ENCODE results near the gene B9D2. TPM values are rescaled to one million over a fixed set of nuclear protein-coding genes. Genes with fewer than 3 reads are reported as not detected.
A peak's percentile ranks its signal among the peaks of the same experiment; 100 is the strongest.

The B9D2 gene
- total RNA-seq, 3 donors from 2014 or later, result 4.0 to 7.3 (median 4.3) TPM

DNA sequence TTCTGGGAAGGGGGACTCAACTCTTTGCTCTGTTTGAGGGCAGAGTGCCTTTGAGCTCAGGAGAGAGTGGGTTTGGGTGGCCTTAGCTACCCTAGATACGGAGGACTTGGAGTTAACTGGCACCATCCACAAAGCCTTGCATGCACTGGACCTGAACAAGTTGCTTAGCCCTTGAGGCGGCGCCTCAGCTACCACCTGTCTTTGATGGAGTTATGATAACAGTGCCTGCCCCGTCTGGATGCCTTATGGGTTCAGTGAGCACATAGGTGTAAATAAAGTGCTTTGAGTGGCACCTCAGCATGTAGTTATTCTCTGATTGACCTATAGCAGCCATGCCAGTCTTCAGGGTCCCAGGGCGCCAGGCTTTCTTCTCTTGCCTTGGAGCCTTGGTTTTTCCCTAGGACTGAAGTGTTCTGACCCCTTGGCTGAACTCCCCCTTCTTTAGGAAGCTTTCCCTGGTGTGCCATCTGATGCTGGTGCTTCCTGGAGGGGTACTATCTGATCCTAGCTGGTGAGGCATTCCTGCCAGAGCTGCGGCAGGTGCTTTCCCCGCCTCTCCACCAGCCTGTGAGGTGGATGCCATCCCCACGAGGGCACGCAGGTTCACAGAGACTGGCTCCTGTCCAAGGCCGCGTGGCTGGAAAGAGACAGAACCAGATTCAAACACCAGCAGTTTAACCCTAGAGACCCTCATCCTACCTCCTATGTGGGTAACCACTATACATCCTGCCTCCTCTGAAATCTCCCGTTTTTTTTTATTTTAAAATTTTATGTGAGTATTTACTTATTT, 39.4 kb upstream of the B9D2 start:
- H3K27ac ChIP-seq, result no peak overlapping the region
- intact Hi-C loops (cut with DNase I; ENCODE audit: low total_unique reads), result no loop called here
- DNase-seq (ENCODE audit: low spot score in 2 of 2), result no peak
- H3K36me3 ChIP-seq, result no peaks in the 10 kb centered on the region
- no peaks in the 10 kb centered on the region for H3K9me3 ChIP-seq
- TF ChIP-seq POLR2A (IDR thresholded peaks at IDR 0.05) (no peak), POLR2AphosphoS5 (IDR thresholded peaks at IDR 0.05) (no peak), CTCF (IDR thresholded peaks at IDR 0.05) (no peak)
- peaks cover 0 to 8% of the 10 kb centered on the region in 2 donors for H3K4me1 ChIP-seq
- no peaks in the 10 kb centered on the region for H3K27me3 ChIP-seq
- no peak overlapping the region for H3K4me3 ChIP-seq

DNA sequence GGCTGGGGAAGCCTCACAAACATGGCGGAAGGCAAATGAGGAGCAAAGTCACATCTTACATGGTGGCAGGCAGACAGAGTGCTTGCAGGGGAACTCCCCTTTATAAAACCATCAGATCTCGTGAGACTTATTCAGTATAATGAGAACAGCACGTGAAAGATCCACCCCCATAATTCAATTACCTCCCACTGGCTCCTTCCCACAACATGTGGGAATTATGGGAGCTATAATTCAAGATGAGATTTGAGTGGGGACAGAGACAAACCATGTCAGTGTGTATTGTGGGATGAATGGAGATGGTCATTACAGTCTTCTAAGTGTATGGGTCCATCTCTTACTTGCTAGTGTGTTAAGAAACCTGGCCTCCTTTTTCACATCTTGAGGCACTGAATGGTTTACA, 38.1 kb upstream of the B9D2 start:
- Histone ChIP-seq H3K27ac (peak overlapping the region in 1 of 2 donors; percentile 4), H3K4me1 (peaks cover 0 to 9% of the 10 kb centered on the region in 2 donors)
- intact Hi-C loops (cut with DNase I; ENCODE audit: low total_unique reads), result no loop called here

GRCh38 chr19:41401483-41401882, 37.5 kb upstream of the B9D2 start:
- intact Hi-C loops (cut with DNase I; ENCODE audit: low total_unique reads), result no loop called here
- H3K4me1 ChIP-seq, result peaks cover 0 to 9% of the 10 kb centered on the region in 2 donors

More for the DNA sequence above, 38.1 kb upstream of the B9D2 start:
- no peak overlapping the region for H3K4me3 ChIP-seq
- H3K36me3 ChIP-seq, result no peaks in the 10 kb centered on the region
- no peak for DNase-seq (ENCODE audit: low spot score in 2 of 2)
- H3K9me3 ChIP-seq, result no peaks in the 10 kb centered on the region
- TF ChIP-seq CTCF (IDR thresholded peaks at IDR 0.05), result no peak
- no peak for TF ChIP-seq POLR2A (IDR thresholded peaks at IDR 0.05)
- no peak for TF ChIP-seq POLR2AphosphoS5 (IDR thresholded peaks at IDR 0.05)
- H3K27me3 ChIP-seq, result no peaks in the 10 kb centered on the region

GRCh38 chr19:41399525-41399924, 35.6 kb upstream of the B9D2 start:
- Histone ChIP-seq H3K4me3 (no peak overlapping the region), H3K9me3 (no peaks in the 10 kb centered on the region), H3K27me3 (no peaks in the 10 kb centered on the region), H3K36me3 (no peaks in the 10 kb centered on the region), H3K27ac (no peak overlapping the region), H3K4me1 (peaks cover 0 to 9% of the 10 kb centered on the region in 2 donors)
- TF ChIP-seq CTCF (IDR thresholded peaks at IDR 0.05) (no peak), POLR2AphosphoS5 (IDR thresholded peaks at IDR 0.05) (no peak)
- DNase-seq (ENCODE audit: low spot score in 2 of 2), result no peak
- intact Hi-C loops (cut with DNase I; ENCODE audit: low total_unique reads), result no loop called here

More at GRCh38 chr19:41401483-41401882, 37.5 kb upstream of the B9D2 start:
- no peaks in the 10 kb centered on the region for H3K27me3 ChIP-seq
- no peak for TF ChIP-seq CTCF (IDR thresholded peaks at IDR 0.05)
- TF ChIP-seq POLR2A (IDR thresholded peaks at IDR 0.05), result no peak
- TF ChIP-seq POLR2AphosphoS5 (IDR thresholded peaks at IDR 0.05), result no peak
- DNase-seq (ENCODE audit: low spot score in 2 of 2), result no peak
- H3K4me3 ChIP-seq, result no peak overlapping the region
- no peak overlapping the region for H3K27ac ChIP-seq
- no peaks in the 10 kb centered on the region for H3K9me3 ChIP-seq
- no peaks in the 10 kb centered on the region for H3K36me3 ChIP-seq

DNA sequence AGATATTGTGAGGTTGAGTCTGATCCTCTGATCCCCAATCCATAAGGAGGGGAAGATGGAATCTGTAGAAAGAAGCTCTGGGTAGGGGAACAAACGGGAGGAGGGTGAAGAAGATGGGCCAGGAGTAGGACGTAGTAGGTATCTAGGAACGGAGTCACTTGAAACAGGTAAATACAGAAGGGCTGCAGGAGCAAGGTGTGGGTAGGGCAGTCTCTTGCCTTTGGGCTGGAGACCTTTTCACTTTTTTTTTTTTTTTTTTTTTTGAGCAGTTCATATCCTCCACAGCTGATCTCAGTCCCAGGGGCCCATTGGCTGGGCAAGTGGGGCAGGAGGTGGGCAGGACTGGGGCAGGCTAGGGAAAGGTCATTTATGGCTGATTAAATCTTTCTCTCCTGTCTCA, 35.1 kb upstream of the B9D2 start:
- Histone ChIP-seq H3K4me1 (peaks cover 0 to 9% of the 10 kb centered on the region in 2 donors), H3K9me3 (no peaks in the 10 kb centered on the region), H3K27ac (no peak overlapping the region), H3K36me3 (no peaks in the 10 kb centered on the region), H3K27me3 (no peaks in the 10 kb centered on the region), H3K4me3 (peak overlapping the region in 2 of 3 donors; percentile 88 to 95)
- no peak for DNase-seq (ENCODE audit: low spot score in 2 of 2)
- intact Hi-C loops (cut with DNase I; ENCODE audit: low total_unique reads), result no loop called here
- TF ChIP-seq POLR2A (IDR thresholded peaks at IDR 0.05), result no peak
- no peak for TF ChIP-seq POLR2AphosphoS5 (IDR thresholded peaks at IDR 0.05)

All from breast epithelium (tissue), 4 donors.